Measurements from ENCODE around the gene ACADSB. TPM values are rescaled to one million over a fixed set of nuclear protein-coding genes. Genes with fewer than 3 reads are reported as not detected.

Gene ACADSB
- total RNA-seq, 1 donor from 2014 or later = 13.1 TPM

DNA sequence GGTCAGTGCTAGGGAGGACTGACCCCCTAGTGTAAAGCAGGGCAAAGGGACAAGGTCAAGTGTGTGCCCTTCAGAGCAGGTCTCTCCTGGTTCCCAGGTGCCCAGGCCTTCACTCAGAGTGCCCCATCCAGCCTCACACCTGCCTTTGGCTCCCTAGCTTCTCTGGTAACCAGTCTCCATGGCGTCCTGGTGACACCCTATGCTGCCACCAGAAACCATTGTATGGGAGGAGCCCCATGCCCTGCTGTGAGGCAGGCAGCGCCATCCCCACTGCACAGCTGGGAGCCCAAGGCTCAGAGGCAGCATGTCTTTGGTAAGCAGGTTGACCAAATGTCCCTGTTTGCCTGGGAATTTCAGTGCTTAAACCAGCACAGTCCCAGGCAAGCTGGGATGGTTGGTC lies 93.9 kb downstream of the ACADSB start:
- H3K4me3 Mint-ChIP-seq (ENCODE audit: unreplicated experiment) = no peak overlapping the region
- peaks cover 12% of the 10 kb centered on the region for H3K27me3 Mint-ChIP-seq (ENCODE audit: low read depth)
- H3K36me3 Mint-ChIP-seq (ENCODE audit: low read depth) = no peaks in the 10 kb centered on the region
- no peak for DNase-seq (ENCODE audit: low spot score)
- no peaks in the 10 kb centered on the region for H3K4me1 Mint-ChIP-seq (ENCODE audit: low read depth)
- no peak for TF ChIP-seq CTCF (IDR thresholded peaks at IDR 0.05)
- H3K27ac Mint-ChIP-seq (ENCODE audit: unreplicated experiment) = no peak overlapping the region
- H3K9me3 Mint-ChIP-seq (ENCODE audit: low read depth) = no peaks in the 10 kb centered on the region

- Mint-ChIP-seq H3K27me3 (ENCODE audit: low read depth) (peaks cover 9% of the 10 kb centered on the region), H3K27ac (ENCODE audit: unreplicated experiment) (no peak overlapping the region), H3K36me3 (ENCODE audit: low read depth) (no peaks in the 10 kb centered on the region), H3K4me1 (ENCODE audit: low read depth) (no peaks in the 10 kb centered on the region), H3K4me3 (ENCODE audit: unreplicated experiment) (no peak overlapping the region), H3K9me3 (ENCODE audit: low read depth) (no peaks in the 10 kb centered on the region)
- TF ChIP-seq CTCF (IDR thresholded peaks at IDR 0.05) = no peak
- DNase-seq (ENCODE audit: low spot score) = no peak
Measured at GRCh38 chr10:123103944-123104343, 95.1 kb downstream of the ACADSB start.

Other genes with a start within 250 kb of the ACADSB start
- gene CUZD1, start 163.1 kb upstream of the ACADSB start, total RNA-seq = not detected in 3 replicates
- gene FAM24B, start 129.4 kb upstream of the ACADSB start, total RNA-seq = not detected in 3 replicates
- not detected in 3 replicates for gene FAM24A, start 98.4 kb upstream of the ACADSB start, total RNA-seq
- gene C10orf88, start 54.8 kb upstream of the ACADSB start, total RNA-seq = 11.7 to 15.2 TPM (median 12.5 TPM) in 3 replicates
- gene PSTK, start 28.6 kb upstream of the ACADSB start, total RNA-seq = 4.2 to 5.6 TPM (median 5.1 TPM) in 3 replicates
- gene IKZF5, start 211 bp upstream of the ACADSB start, total RNA-seq = 8.5 to 15.2 TPM (median 9.6 TPM) in 3 replicates
- gene HMX3, start 127.0 kb downstream of the ACADSB start, total RNA-seq = not detected in 3 replicates
- not detected in 3 replicates for gene HMX2, start 139.1 kb downstream of the ACADSB start, total RNA-seq
- 69.8 to 74.1 TPM (median 71.9 TPM) in 3 replicates for gene BUB3, start 145.4 kb downstream of the ACADSB start, total RNA-seq

All from chondrocyte (in vitro differentiated cells).